ENCODE data around the gene PLA2G4D. TPM values are rescaled to one million over a fixed set of nuclear protein-coding genes. Genes with fewer than 3 reads are reported as not detected.

PLA2G4D gene
- total and polyA plus RNA-seq, 2 experiments from 2014 or later = 0.07 to 0.15 TPM

DNA sequence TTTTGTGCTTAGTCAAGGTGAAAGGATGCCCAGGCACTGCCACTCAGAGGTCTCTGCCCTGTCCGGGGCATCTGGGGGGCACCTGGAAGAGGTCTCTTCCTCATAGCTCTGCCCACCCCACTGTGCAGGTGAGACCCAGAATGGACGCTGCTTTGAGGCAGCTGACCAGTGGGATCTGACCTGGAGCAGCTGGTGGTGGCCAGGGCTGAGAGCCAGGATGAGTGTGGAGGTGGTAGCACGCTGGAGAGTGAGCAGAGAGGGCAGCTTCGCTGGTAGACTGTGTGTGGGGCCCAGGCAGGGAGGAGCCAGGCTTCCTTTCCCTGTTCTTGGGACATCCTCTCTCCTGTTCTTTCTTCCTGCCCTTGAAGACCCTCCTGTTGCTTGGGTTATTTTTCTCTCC, 41.4 kb downstream of the PLA2G4D start:
- Histone ChIP-seq H3K4me3 (no peak overlapping the region), H3K36me3 (ENCODE audit: insufficient read depth) (no peaks in the 10 kb centered on the region), H3K9me2 (ENCODE audit: insufficient read depth) (no peaks in the 10 kb centered on the region), H4K20me1 (replicated peaks; ENCODE audit: insufficient read depth) (no peaks in the 10 kb centered on the region), H3F3A (replicated peaks; ENCODE audit: low read depth) (no peaks in the 10 kb centered on the region), H3K4me1 (ENCODE audit: insufficient read depth) (no peaks in the 10 kb centered on the region), H3K4me2 (no peak overlapping the region), H2AFZ (no peak overlapping the region), H3K27ac (ENCODE audit: low read depth) (no peak overlapping the region), H3K27me3 (ENCODE audit: insufficient read depth) (no peaks in the 10 kb centered on the region), H3K79me2 (replicated peaks; ENCODE audit: insufficient read depth) (no peaks in the 10 kb centered on the region)
- TF ChIP-seq NANOG (IDR thresholded peaks at IDR 0.05; ENCODE audit: borderline replicate concordance) (no peak), ZNF331 (CRISPR knock-in tag; IDR thresholded peaks at IDR 0.05; ENCODE audit: low read depth) (no peak), CTCF (conservative IDR thresholded peaks at IDR 0.05; ENCODE audit: low read depth in 2 of 2) (no peak), EZH2phosphoT487 (IDR thresholded peaks at IDR 0.05; ENCODE audit: unreplicated experiment) (no peak), ZNF114 (CRISPR knock-in tag; IDR thresholded peaks at IDR 0.05) (no peak), POLR2AphosphoS5 (IDR thresholded peaks at IDR 0.05; ENCODE audit: low read depth) (no peak), ZNF462 (CRISPR knock-in tag; IDR thresholded peaks at IDR 0.05) (no peak), JUNB (IDR thresholded peaks at IDR 0.05; ENCODE audit: unreplicated experiment) (no peak), EZH2 (IDR thresholded peaks at IDR 0.05; ENCODE audit: low read depth, unreplicated experiment) (no peak), REST (IDR thresholded peaks at IDR 0.05; ENCODE audit: unreplicated experiment) (no peak), ETS1 (IDR thresholded peaks at IDR 0.05) (no peak), CREB1 (CRISPR knock-in tag; IDR thresholded peaks at IDR 0.05; ENCODE audit: low read depth) (no peak), STAT1 (IDR thresholded peaks at IDR 0.05; ENCODE audit: unreplicated experiment) (no peak)
- no peaks in the 10 kb centered on the region for H3K36me3 Mint-ChIP-seq (ENCODE audit: low read depth)
- peaks cover 25% of the 10 kb centered on the region for H3K4me1 Mint-ChIP-seq
- no peak for DNase-seq (ENCODE audit: low spot score)
- H3K4me3 Mint-ChIP-seq = no peak overlapping the region
- ATAC-seq = no peak
- H3K27me3 Mint-ChIP-seq (ENCODE audit: insufficient read depth, low read depth, poor library complexity) = peaks cover 6% of the 10 kb centered on the region
- no peak overlapping the region for H3K27ac Mint-ChIP-seq
- H3K9me3 Mint-ChIP-seq = no peaks in the 10 kb centered on the region
